ENCODE measurements around the gene PBX1.

PBX1 gene

DNA sequence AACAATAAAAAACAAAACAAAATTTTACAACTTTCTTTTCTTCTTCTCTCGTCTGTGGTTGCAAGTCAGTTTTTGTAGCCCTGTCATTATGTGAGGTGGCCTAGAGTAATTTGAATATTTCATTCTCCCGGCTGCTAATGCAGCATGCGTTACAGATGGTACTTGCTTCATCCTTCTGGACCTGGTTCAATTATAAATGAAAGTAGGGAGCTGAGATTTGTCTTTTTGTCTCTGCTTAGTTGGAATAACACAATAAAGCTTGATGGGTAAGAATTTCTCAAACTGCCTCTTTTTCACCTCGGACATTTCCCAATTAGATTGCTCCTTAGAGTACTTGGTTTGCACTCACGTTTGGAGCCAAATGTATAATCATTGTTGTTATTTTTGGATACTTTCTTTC lies 201.6 kb downstream of the PBX1 start:
- H3K4me3 ChIP-seq (ENCODE audit: low read depth, low read length) = no peak overlapping the region
- no peak for DNase-seq (ENCODE audit: low read depth)

DNA sequence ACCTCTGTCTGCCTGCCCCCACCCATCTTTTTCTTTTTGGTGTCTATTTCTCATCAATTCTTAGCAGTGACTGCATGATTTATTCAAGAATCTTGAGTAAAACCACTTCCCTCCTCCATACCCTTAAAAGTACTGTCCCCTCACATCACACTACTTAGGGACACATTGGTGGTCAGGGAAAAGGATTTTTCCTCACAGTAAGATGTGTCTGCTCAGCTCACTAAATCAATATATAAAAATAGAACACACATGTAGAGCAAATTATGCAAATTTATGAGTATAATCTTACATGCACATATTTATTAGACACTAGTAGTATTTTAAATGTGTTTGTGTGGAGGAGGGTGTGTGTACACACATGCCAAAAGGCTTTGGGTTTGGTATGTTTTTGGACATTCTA lies 202.0 kb downstream of the PBX1 start:
- H3K4me3 ChIP-seq (ENCODE audit: low read depth, low read length) = no peak overlapping the region
- DNase-seq (ENCODE audit: low read depth) = no peak

DNA sequence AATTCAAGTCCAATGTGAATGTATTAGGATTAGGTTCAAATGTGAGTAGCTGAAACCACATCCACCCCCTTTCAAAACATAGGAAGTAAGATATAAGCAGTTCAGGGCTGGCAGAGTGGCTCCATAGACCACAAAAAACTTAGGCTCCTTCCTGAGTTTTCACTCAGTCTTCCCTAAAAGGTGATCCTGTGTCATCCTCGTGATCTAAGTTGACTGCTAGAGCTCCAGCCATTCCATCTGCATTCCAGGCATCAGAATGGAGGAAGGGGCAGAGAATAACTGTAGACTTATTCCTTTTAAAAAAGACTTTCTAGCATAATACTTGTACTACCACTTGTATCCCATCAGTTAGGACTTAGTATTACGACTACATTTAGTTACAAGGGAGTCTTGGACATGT lies 204.1 kb downstream of the PBX1 start:
- DNase-seq (ENCODE audit: low read depth) = no peak
- no peak overlapping the region for H3K4me3 ChIP-seq (ENCODE audit: low read depth, low read length)

DNA sequence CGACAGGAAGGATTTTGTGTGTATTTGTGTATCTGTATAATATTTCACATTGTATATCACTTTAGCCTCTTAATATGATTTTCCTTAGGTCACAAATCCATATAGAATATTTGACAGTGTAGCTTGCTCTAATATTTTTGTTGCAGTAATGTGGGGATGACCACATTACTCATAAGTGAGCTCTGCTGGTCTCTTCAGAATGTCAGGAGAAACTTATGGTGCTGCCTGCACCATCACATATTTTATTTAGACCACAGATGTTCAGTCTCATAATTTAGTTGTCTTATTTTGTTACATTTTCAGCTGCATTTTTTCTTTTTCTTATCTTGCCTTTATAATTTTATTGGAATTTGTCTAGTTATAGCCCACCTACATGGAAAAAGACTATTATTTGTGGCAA lies 205.3 kb downstream of the PBX1 start:
- no peak overlapping the region for H3K4me3 ChIP-seq (ENCODE audit: low read depth, low read length)
- no peak for DNase-seq (ENCODE audit: low read depth)

DNA sequence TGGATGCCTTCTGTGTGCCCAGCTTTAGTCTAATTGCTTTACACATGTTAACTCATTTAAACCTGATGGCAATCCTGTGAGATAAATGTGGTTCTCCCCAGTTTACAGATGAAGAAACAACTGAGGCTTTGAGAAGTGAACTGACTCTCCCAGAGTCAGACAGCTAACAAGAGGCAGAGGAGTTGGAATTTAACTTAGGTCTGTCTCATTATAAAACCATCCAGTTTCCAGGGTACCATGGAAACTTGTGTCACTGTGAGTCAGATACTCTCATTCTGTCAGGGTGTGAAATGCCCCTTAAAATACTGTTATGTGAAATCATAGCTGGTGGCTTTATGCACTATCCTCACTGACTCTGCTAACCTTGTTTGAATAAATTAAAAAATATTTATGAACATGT lies 206.6 kb downstream of the PBX1 start:
- no peak overlapping the region for H3K4me3 ChIP-seq (ENCODE audit: low read depth, low read length)
- DNase-seq (ENCODE audit: low read depth) = peak; percentile 71

DNA sequence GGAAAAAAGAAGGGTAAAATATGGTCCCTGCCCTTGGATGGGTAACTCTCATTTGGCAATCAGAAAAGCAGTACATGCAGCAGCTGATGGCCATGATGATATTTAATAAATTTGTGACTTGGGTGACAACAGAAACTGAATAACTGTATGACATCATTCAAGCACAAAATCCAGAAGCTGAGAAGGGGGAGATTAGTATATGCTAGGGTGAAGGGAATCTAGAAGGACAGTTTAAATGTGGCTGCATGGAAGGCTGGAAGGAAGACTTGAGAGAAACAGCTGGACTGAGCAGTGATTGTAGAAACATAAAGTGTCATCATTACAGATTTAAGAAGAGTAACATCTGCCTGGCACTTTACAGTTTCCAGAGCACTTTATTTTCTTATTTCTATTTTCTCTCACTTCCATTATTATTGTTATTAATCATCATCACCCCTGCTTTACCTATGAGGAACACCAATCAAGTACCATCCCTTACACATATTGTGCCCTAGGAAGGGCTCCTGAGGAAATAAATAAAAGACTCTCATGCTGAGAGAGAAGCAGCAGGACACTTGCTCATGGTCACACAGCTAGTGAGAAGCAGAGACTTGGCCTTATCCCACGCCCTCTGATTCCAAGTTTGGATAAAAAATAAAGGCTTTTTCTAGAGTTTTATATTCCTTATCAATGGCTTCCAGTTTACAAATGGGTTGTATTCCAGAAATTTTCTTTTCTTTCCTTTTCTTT lies 207.2 kb downstream of the PBX1 start:
- no peak overlapping the region for H3K4me3 ChIP-seq (ENCODE audit: low read depth, low read length)
- no peak for DNase-seq (ENCODE audit: low read depth)

DNA sequence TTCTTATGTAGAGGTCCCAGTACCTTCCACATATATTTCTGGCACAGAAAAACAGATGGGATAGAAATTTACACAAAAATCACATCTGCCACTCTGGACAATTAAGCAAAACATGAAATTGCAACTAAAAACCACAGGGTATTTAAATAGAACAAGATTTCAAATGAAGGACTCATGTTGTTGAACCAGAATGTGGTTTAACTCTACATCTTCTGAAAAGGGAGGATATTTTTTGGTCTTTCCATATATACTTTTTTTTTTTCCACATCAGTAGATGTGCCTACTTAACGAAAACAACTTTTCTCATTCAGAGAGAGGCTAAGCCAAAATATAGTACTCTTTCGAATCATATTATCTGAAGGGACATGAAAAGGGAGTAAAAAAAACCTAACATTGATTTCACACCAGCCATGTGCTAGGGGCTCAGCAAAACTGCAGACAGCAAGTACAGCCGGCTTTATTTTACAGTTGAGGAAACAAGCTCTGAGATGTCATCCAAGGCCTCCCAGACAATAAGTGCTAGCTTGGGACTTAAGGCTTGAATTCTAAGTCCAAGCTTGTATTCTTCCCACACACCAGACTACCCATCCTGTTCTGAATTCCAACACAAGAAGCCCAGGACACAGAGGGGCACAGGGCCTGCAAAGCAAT lies 208.9 kb downstream of the PBX1 start:
- no peak for DNase-seq (ENCODE audit: low read depth)

DNA sequence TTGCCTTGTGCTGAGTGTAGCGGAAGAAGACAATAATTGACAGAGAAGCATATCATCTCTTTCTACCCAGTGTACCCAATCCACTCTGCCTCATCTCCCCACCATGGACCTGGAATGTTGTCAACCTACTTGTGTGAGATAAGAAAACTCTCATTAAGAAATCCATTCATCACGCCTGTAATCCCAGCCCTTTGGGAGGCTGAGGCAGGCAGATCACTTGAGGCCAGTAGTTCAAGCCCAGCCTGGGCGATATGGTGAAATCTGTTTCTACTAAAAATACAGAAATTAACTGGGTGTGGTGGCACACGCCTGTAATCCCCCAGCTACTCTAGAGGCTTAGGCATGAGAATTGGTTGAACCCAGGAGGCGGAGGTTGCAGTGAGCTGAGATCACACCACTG lies 209.6 kb downstream of the PBX1 start:
- DNase-seq (ENCODE audit: low read depth) = no peak
- no peak overlapping the region for H3K4me3 ChIP-seq (ENCODE audit: low read depth, low read length)

More for the DNA sequence above, 208.9 kb downstream of the PBX1 start:
- H3K4me3 ChIP-seq (ENCODE audit: low read depth, low read length) = no peak overlapping the region

DNA sequence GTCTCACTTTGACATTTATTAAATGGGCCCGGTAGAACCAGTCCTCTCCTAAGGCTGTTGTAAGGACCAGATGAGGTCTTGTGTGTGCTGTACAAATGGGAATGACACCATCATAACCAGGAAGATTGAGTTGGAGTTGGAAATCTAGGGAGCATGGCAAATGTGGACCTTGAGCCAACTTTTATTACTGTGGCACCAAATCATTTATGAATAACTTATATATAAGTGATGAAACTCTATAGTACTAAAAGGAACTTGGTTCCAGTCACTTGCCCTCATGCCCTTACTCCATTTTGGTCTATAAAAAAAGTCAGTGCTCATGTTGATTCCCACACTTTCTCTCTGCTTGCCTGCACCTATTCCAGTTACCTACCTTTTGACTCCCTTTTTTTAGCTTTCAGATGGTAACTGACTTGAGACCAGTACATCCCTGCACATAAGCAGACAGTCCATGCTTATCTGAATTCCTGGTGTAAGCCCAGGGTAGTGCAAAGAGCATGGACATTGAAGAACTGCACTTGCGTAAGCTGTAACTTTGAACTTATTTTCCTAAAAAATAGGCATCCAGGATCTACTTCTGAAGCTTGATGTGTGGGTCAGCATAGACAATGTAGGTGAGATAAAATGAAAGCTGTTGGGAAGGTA lies 210.6 kb downstream of the PBX1 start:
- DNase-seq (ENCODE audit: low read depth) = no peak
- H3K4me3 ChIP-seq (ENCODE audit: low read depth, low read length) = no peak overlapping the region

DNA sequence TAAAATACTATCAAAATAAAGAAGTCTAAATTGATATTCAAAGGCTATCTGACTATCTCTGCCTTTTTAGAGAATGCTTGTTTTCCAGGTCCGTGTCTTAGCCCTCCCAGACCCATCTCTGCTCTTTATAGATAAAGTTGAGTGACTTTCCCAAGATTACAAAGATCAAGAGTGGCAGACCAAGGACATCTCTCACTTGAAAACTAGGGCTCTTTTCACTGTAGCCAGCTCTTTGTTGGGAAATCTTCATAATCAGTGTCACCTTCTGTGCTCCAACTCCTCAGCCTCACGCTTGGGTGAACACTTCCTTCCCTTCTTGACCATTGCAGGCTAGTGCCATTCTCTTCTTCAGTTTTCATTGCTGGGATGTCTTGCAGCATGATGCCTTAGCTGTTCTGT lies 211.1 kb downstream of the PBX1 start:
- H3K4me3 ChIP-seq (ENCODE audit: low read depth, low read length) = no peak overlapping the region
- DNase-seq (ENCODE audit: low read depth) = no peak

DNA sequence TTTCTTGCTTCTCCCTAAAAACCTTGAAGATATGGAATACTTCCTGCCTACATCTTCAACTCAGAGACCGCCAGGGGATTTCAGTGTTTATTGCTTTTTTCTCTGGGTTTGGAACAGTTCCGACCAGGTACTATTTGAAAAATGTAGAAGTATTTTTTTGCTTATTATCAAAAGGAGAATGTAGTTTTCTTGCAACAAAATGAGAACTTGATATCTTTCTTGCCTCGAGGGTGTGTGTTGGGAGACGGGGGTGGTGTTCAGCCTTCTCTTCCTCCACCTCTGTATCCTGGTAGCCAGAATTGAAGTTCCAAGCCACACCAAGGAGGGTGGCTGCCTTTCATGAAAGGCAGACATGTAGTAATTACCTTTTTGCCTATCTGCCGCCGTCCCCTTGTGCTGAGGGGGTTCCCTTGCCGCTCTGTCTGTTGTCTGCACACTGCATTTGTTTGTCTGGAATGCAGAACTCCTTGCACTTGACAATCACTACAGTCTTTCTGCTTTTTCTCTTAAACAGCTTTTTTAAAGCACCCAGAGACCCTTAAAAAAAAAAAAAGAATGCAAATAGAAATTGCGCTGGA lies 212.1 kb downstream of the PBX1 start:
- no peak for DNase-seq (ENCODE audit: low read depth)

DNA sequence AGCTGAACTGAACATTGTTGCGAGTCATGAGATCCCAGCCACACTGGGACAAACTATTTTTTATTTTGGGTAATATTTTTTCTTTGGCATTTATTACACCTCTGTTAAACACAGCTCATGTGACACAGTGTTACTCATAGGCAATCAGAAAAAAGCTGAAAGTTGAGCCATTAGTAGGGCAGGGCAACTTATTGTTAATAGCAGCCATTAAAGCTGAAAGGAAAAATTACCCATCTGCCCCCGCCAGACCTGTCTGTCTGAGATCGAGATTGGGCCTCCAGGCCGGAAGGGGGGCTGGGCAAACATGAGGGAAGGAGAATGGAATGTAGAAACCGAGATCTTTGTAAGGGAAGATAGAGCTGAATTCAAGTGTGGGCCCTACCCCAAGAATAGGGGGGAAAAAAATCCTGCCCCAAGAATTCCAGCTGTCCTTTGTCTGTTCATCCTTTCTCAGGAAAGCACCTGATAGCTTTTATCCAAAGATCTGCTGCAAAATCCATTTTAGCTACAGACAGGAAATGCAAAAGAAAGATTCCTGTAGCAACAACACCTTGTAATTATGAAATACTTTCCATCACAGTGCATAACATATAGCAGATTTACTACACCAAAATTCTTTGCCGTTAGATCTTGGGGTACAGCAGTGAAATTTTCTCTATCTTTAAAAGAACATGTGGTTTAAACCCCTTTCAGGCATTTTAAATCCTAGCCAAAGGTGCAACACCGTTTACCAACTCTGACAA lies 212.8 kb downstream of the PBX1 start:
- H3K4me3 ChIP-seq (ENCODE audit: low read depth, low read length) = no peak overlapping the region
- no peak for DNase-seq (ENCODE audit: low read depth)

More for the DNA sequence above, 212.1 kb downstream of the PBX1 start:
- H3K4me3 ChIP-seq (ENCODE audit: low read depth, low read length) = no peak overlapping the region

DNA sequence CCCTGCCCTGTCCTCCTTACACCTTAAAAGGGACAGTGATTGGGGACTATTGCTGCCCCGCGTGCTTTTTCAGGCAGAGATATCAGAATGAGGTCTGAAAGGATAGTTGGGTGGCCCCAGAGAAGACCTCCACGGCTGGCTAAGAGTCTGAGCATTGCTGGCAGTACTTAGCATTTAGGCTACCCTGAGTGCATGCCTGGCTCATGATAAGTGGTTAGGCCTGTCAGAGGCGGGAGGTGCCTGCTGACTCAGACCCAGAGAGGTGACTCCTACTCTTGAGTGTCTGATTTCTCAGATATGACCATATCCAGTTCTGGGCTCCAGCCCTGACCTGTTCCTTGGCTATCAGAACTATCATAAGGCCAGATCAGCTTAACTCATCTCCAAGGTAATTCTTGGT lies 213.7 kb downstream of the PBX1 start:
- H3K4me3 ChIP-seq (ENCODE audit: low read depth, low read length) = no peak overlapping the region
- peak; percentile 79 for DNase-seq (ENCODE audit: low read depth)

DNA sequence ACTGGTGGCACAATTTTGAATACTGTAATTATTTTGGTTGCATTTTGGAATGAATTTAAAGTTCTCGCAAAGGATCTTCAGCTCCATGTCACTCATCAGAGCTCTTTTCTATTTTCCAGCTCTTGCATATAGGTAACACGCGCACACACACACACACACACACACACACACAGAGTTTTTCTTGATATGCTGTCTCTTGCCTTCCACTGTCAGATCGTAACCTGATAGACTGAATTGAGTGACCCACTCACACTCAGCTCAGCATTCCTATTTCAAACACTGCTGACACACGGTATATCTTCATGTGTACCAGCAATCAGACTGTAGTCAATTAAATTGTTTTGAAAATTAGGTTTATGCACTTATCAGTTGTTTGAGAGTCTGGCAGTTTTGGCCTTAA lies 214.1 kb downstream of the PBX1 start:
- H3K4me3 ChIP-seq (ENCODE audit: low read depth, low read length) = no peak overlapping the region
- DNase-seq (ENCODE audit: low read depth) = no peak

DNA sequence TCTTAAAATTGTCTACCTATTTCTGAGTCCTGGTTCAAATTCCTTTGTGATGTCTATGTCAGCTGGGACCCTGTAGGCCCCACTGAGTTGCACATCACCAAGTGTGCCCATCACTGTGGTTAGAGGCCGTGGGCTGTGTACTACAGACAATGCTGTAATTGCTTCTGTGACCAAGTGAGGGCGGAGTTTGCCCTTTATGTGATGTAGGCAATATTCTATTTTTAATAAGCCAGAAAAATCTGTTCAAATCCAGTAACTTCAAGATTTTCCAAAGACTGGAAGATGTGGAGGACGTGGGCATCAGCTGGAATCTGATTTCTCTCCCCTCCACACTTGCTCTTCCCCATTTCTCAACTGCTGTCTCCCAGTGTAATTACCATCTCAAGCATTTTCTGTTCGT lies 215.4 kb downstream of the PBX1 start:
- H3K4me3 ChIP-seq (ENCODE audit: low read depth, low read length) = no peak overlapping the region
- no peak for DNase-seq (ENCODE audit: low read depth)

DNA sequence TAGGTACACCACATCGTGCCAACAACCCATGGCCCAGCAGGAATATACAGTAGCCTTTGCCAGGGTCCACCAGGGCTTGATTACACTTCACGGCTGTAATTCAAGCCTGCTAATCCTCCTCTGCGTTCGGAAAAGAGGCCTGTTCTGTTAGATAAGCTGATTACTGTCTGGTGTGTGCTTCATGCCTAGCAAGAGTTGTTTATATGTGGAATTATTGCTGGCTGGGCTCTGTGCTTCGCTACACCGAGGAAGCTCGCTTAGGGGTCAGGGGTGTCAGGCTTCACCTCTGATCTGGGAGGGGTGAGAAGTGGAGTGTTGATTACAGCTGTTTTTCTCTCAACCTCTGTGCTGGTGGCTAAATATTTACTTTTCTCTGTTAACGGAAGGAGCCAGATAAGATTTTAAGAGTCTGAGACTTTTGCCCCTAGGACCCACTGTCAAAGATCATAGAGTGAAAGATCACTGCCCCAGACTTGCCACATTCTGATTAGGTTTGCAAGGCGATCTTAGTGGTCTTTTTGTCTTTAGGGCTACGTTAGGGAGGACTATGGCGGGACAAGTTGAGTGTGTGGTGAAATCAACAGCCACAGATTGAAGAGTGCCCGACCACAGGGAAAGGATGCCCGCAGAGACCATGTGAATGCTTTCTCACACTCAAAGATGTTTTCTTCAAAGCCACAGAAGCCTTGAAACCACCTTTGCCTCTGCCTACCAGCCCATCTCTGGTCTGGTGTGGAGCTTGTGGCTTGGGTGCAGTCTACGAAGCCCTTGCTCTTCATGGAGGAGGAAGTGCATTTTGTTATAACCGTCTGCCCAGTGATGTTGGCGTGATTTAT lies 216.1 kb downstream of the PBX1 start:
- no peak overlapping the region for H3K4me3 ChIP-seq (ENCODE audit: low read depth, low read length)
- no peak for DNase-seq (ENCODE audit: low read depth)

DNA sequence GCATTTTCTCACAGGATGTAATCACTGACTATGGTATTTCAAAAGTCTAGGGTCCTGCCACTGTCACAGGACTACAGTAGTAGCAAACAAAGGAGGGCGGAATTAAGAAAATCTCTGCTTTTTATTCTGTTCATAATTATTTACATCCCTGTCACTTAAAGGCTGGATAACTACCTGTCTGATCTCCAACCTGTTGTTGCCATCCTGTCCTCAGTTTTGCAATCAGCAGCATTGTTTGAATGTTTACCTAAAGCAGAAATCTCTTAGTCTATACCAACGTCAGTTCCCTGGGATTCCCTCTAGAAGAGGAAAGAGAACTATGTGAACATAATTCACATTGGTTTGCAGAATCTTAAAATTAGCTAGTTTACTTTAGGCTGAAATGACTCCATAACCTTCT lies 218.5 kb downstream of the PBX1 start:
- DNase-seq (ENCODE audit: low read depth) = no peak
- no peak overlapping the region for H3K4me3 ChIP-seq (ENCODE audit: low read depth, low read length)

DNA sequence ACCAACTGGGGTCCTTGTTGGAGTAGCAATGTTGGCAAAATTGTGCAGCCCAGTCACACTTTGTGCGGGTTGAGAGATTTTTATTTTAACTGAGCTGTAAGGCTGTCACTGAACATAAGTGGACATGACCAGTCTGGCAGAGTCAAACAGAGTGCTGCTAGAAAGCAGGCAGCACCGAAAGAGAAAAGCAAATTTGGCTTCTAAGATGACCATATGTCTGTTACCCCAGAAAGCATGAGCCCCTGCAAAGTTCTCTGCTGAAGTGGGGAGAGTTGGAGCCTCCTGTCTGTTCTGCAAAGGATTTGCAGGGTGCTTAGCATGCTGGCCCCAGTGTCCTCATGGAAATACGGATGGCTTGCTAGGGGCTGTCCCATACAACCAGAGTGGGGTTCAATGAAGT lies 220.4 kb downstream of the PBX1 start:
- DNase-seq (ENCODE audit: low read depth) = no peak
- no peak overlapping the region for H3K4me3 ChIP-seq (ENCODE audit: low read depth, low read length)
